Activated naive CD8-positive, alpha-beta T cell treated with anti-CD3 and anti-CD28 coated beads for 36 hours (primary cell): Measurements from ENCODE around the gene MATR3. TPM values are rescaled to one million over a fixed set of nuclear protein-coding genes. Genes with fewer than 3 reads are reported as not detected.
"Not testable (repeated sequence)": the region's sequence is repeated elsewhere in the genome, so short reads cannot be mapped to it uniquely, and the experiment has no call there.

ENCODE experiments used
- DNase-seq: peaks from one replicate; pipeline ENCODE4 v3.0.0; 2021
- H3K27ac Mint-ChIP-seq: one replicate; pipeline ENCODE4 v1.8.0; 2022; ENCODE audit warnings: mild to moderate bottlenecking, moderate library complexity, mixed read lengths
- H3K27me3 Mint-ChIP-seq: one replicate; pipeline ENCODE4 v1.8.0; 2022; ENCODE audit warnings: mild to moderate bottlenecking, mixed read lengths
- H3K36me3 Mint-ChIP-seq: one replicate; pipeline ENCODE4 v1.8.0; 2021; ENCODE audit warnings: mild to moderate bottlenecking, mixed read lengths
- H3K4me1 Mint-ChIP-seq: one replicate; pipeline ENCODE4 v1.8.0; 2021; ENCODE audit warnings: mixed read lengths
- H3K4me3 Mint-ChIP-seq: one replicate; pipeline ENCODE4 v1.8.0; 2022; ENCODE audit warnings: mild to moderate bottlenecking, moderate library complexity, mixed read lengths
- H3K9me3 Mint-ChIP-seq: one replicate; pipeline ENCODE4 v1.8.0; 2022; ENCODE audit warnings: mixed read lengths
- total RNA-seq, 2 experiments: library from RNA; stranded (reverse); gene quantifications; one replicate each; pipeline ENCODE4 v1.2.3, GENCODE V29; 2021

Gene MATR3
- total RNA-seq, 2 experiments from 2014 or later, result 182 to 208 TPM

- H3K4me1 Mint-ChIP-seq, result peaks cover 80% of the 10 kb centered on the region
- H3K4me3 Mint-ChIP-seq, result peak overlapping the region; percentile 41
- no peak for DNase-seq
- peaks cover 30% of the 10 kb centered on the region for H3K36me3 Mint-ChIP-seq
- no peaks in the 10 kb centered on the region for H3K27me3 Mint-ChIP-seq
- no peaks in the 10 kb centered on the region for H3K9me3 Mint-ChIP-seq
- peak overlapping the region; percentile 68 for H3K27ac Mint-ChIP-seq
Observed at GRCh38 chr5:139301808-139302499, 8.4 kb downstream of the MATR3 start.

- peaks cover 30% of the 10 kb centered on the region for H3K36me3 Mint-ChIP-seq
- H3K9me3 Mint-ChIP-seq, result no peaks in the 10 kb centered on the region
- DNase-seq, result no peak
- no peaks in the 10 kb centered on the region for H3K27me3 Mint-ChIP-seq
- peaks cover 75% of the 10 kb centered on the region for H3K4me1 Mint-ChIP-seq
- H3K4me3 Mint-ChIP-seq, result no peak overlapping the region
- H3K27ac Mint-ChIP-seq, result no peak overlapping the region
Observed at GRCh38 chr5:139304391-139305324, 11.1 kb downstream of the MATR3 start.

- Mint-ChIP-seq H3K4me3 (no peak overlapping the region), H3K27me3 (no peaks in the 10 kb centered on the region), H3K4me1 (peaks cover 79% of the 10 kb centered on the region), H3K36me3 (peaks cover 37% of the 10 kb centered on the region), H3K9me3 (no peaks in the 10 kb centered on the region), H3K27ac (peak overlapping the region; percentile 11)
- DNase-seq, result no peak
Observed at GRCh38 chr5:139306197-139306596, 12.7 kb downstream of the MATR3 start.

- Mint-ChIP-seq H3K4me3 (no peak overlapping the region), H3K36me3 (peaks cover 33% of the 10 kb centered on the region), H3K9me3 (no peaks in the 10 kb centered on the region), H3K4me1 (peaks cover 75% of the 10 kb centered on the region), H3K27me3 (no peaks in the 10 kb centered on the region), H3K27ac (no peak overlapping the region)
- no peak for DNase-seq
Observed at GRCh38 chr5:139306628-139307379, 13.3 kb downstream of the MATR3 start.

- DNase-seq, result no peak
- Mint-ChIP-seq H3K27me3 (no peaks in the 10 kb centered on the region), H3K27ac (peak overlapping the region; percentile 25), H3K9me3 (no peaks in the 10 kb centered on the region), H3K4me3 (peak overlapping the region; percentile 4), H3K36me3 (peaks cover 30% of the 10 kb centered on the region), H3K4me1 (peaks cover 70% of the 10 kb centered on the region)
Observed at GRCh38 chr5:139308797-139309196, 15.3 kb downstream of the MATR3 start.

GRCh38 chr5:139310715-139311186 is 17.2 kb downstream of the MATR3 start:
- H3K36me3 Mint-ChIP-seq, result peaks cover 37% of the 10 kb centered on the region
- not testable (repeated sequence) for DNase-seq, H3K4me3 Mint-ChIP-seq, H3K27me3 Mint-ChIP-seq, H3K9me3 Mint-ChIP-seq
- peaks cover 68% of the 10 kb centered on the region for H3K4me1 Mint-ChIP-seq
- peak overlapping the region; percentile 76 for H3K27ac Mint-ChIP-seq

- Mint-ChIP-seq H3K27ac (no peak overlapping the region), H3K9me3 (no peaks in the 10 kb centered on the region), H3K4me1 (peaks cover 59% of the 10 kb centered on the region), H3K4me3 (no peak overlapping the region), H3K27me3 (no peaks in the 10 kb centered on the region), H3K36me3 (peaks cover 37% of the 10 kb centered on the region)
- DNase-seq, result no peak
Observed at GRCh38 chr5:139312075-139312474, 18.5 kb downstream of the MATR3 start.

GRCh38 chr5:139314276-139314675 is 20.7 kb downstream of the MATR3 start:
- H3K4me3 Mint-ChIP-seq, result no peak overlapping the region
- DNase-seq, result no peak
- H3K36me3 Mint-ChIP-seq, result peaks cover 21% of the 10 kb centered on the region
- H3K27me3 Mint-ChIP-seq, result no peaks in the 10 kb centered on the region
- H3K9me3 Mint-ChIP-seq, result no peaks in the 10 kb centered on the region
- H3K4me1 Mint-ChIP-seq, result peaks cover 39% of the 10 kb centered on the region
- no peak overlapping the region for H3K27ac Mint-ChIP-seq

GRCh38 chr5:139315056-139315615 is 21.6 kb downstream of the MATR3 start:
- Mint-ChIP-seq H3K4me1 (peaks cover 32% of the 10 kb centered on the region), H3K27ac (peak overlapping the region; percentile 25), H3K36me3 (peaks cover 17% of the 10 kb centered on the region), H3K4me3 (no peak overlapping the region), H3K27me3 (no peaks in the 10 kb centered on the region), H3K9me3 (no peaks in the 10 kb centered on the region)
- no peak for DNase-seq

GRCh38 chr5:139335811-139336210 is 42.3 kb downstream of the MATR3 start:
- no peak for DNase-seq
- Mint-ChIP-seq H3K27ac (peak overlapping the region; percentile 75), H3K27me3 (no peaks in the 10 kb centered on the region), H3K36me3 (peaks cover 17% of the 10 kb centered on the region), H3K4me1 (peaks cover 20% of the 10 kb centered on the region), H3K9me3 (no peaks in the 10 kb centered on the region), H3K4me3 (no peak overlapping the region)

- no peak for DNase-seq
- H3K36me3 Mint-ChIP-seq, result peaks cover 15% of the 10 kb centered on the region
- no peaks in the 10 kb centered on the region for H3K9me3 Mint-ChIP-seq
- no peak overlapping the region for H3K4me3 Mint-ChIP-seq
- H3K27ac Mint-ChIP-seq, result no peak overlapping the region
- no peaks in the 10 kb centered on the region for H3K27me3 Mint-ChIP-seq
- H3K4me1 Mint-ChIP-seq, result peaks cover 44% of the 10 kb centered on the region
Observed at GRCh38 chr5:139340051-139340450, 46.5 kb downstream of the MATR3 start.

GRCh38 chr5:139341187-139341688 is 47.7 kb downstream of the MATR3 start:
- Mint-ChIP-seq H3K27ac (peak overlapping the region; percentile 95), H3K36me3 (peaks cover 23% of the 10 kb centered on the region), H3K4me1 (peaks cover 45% of the 10 kb centered on the region), H3K4me3 (peak overlapping the region; percentile 96), H3K27me3 (no peaks in the 10 kb centered on the region), H3K9me3 (no peaks in the 10 kb centered on the region)
- DNase-seq, result no peak

- H3K9me3 Mint-ChIP-seq, result no peaks in the 10 kb centered on the region
- H3K4me3 Mint-ChIP-seq, result peak within 1 kb of the TSS; percentile 96
- peak within 1 kb of the TSS; percentile 95 for H3K27ac Mint-ChIP-seq
- peak; percentile 98 for DNase-seq
- H3K36me3 Mint-ChIP-seq, result peaks cover 30% of the 10 kb centered on the region
- H3K4me1 Mint-ChIP-seq, result peaks cover 42% of the 10 kb centered on the region
- no peaks in the 10 kb centered on the region for H3K27me3 Mint-ChIP-seq
Observed at GRCh38 chr5:139341689-139342422, 48.3 kb downstream of the MATR3 start, which contains the start of gene PAIP2. Gene PAIP2 (plus strand): TSS chr5:139341854. CDS start chr5:139363785, 21,931 bp downstream.

- peaks cover 34% of the 10 kb centered on the region for H3K36me3 Mint-ChIP-seq
- H3K9me3 Mint-ChIP-seq, result no peaks in the 10 kb centered on the region
- no peaks in the 10 kb centered on the region for H3K27me3 Mint-ChIP-seq
- H3K27ac Mint-ChIP-seq, result peak overlapping the region; percentile 95
- peaks cover 45% of the 10 kb centered on the region for H3K4me1 Mint-ChIP-seq
- DNase-seq, result no peak
- peak overlapping the region; percentile 96 for H3K4me3 Mint-ChIP-seq
Observed at GRCh38 chr5:139342423-139342723, 48.8 kb downstream of the MATR3 start.
